Measurements from ENCODE around the gene SF3B2.
A peak's percentile ranks its signal among the peaks of the same experiment; 100 is the strongest.

SF3B2 gene

DNA sequence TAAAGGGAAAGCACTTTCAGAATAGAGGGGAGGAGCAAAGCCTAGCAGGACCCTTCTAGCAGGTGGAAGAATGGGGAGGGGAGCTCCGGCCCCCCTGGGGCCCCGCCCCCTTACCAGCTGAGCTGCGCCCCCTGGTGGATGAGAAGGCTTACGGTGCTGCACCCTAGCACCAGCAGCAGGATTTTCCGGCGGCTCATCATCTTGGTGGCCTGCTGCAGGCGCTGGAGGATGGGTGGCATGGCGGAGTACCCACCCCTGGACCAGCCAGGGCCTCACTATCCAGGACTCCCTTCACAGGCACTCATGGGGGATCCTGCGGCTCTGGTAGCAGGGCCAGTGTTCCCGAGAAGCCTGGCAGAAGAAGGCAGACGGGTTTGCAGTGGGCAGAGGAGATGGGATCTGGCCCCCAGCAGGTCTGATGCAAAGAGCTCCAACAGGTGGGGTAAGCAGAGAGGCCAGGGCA is 7.0 kb upstream of the SF3B2 start:
- no peak overlapping the region for H3K4me3 ChIP-seq (ENCODE audit: low read depth, low read length)

GRCh38 chr11:66046901-66047300 is 5.3 kb upstream of the SF3B2 start:
- no peak for DNase-seq (ENCODE audit: low read depth)
- TF ChIP-seq MAX (IDR thresholded peaks at IDR 0.05; ENCODE audit: low read depth, low read length) (no peak), POLR2A (IDR thresholded peaks at IDR 0.05; ENCODE audit: extremely low read depth, insufficient read length) (no peak), MYC (IDR thresholded peaks at IDR 0.05; ENCODE audit: low read depth, low read length) (no peak)
- TF ChIP-seq, protein P1, sequence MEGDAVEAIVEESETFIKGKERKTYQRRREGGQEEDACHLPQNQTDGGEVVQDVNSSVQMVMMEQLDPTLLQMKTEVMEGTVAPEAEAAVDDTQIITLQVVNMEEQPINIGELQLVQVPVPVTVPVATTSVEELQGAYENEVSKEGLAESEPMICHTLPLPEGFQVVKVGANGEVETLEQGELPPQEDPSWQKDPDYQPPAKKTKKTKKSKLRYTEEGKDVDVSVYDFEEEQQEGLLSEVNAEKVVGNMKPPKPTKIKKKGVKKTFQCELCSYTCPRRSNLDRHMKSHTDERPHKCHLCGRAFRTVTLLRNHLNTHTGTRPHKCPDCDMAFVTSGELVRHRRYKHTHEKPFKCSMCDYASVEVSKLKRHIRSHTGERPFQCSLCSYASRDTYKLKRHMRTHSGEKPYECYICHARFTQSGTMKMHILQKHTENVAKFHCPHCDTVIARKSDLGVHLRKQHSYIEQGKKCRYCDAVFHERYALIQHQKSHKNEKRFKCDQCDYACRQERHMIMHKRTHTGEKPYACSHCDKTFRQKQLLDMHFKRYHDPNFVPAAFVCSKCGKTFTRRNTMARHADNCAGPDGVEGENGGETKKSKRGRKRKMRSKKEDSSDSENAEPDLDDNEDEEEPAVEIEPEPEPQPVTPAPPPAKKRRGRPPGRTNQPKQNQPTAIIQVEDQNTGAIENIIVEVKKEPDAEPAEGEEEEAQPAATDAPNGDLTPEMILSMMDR (IDR thresholded peaks at IDR 0.05; ENCODE audit: low read depth, low read length) = no peak

More for the DNA sequence above, 7.0 kb upstream of the SF3B2 start:
- peak; percentile 86 for DNase-seq (ENCODE audit: low read depth)
- TF ChIP-seq MYC (IDR thresholded peaks at IDR 0.05; ENCODE audit: low read depth, low read length) (no peak), POLR2A (IDR thresholded peaks at IDR 0.05; ENCODE audit: extremely low read depth, insufficient read length) (no peak), MAX (IDR thresholded peaks at IDR 0.05; ENCODE audit: low read depth, low read length) (peak; percentile 43; the same call in 1 of the 2 replicates)
- TF ChIP-seq, protein P1 (IDR thresholded peaks at IDR 0.05; ENCODE audit: low read depth, low read length) = peak; percentile 98

DNA sequence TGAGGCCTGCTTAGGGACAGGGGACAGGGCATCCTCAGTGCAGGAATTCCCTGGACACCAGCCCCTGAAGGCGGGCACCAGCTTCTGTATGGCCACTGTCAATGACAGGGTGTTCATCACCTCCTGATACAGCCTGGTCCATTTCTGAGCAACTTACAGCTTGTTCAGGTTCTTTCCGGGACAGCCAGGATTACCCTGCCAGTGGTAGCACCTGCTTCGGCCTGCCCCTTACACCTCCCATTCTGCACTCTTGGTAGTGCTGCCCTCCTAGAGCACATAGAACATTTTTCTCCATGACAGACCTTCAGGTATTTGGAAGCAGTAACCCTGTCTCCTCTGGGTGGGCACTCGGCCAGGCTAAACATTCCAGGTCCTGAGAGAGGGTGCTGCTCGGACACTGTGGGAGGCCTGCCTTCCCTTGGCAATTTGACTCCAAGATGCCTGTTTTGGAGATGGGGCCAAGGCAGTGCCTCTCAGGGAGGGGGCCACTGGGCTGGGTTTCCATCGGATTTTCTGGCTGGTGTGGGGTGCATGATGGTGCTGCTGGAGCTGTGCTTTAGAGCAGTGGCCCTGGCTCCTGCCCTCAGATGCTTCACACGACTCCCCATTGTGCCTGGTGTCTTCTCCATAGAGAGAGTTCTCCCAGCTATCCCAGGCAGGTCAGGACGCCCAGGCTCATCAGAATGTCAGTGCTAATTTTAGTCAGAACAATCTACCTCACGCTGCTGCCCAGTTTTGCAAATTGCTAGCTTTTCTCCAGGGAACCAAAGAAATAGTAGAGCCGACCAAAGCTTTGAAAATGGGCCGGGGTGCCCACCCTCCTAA is 4.4 kb upstream of the SF3B2 start:
- TF ChIP-seq POLR2A (IDR thresholded peaks at IDR 0.05; ENCODE audit: extremely low read depth, insufficient read length) = no peak
- H3K4me3 ChIP-seq (ENCODE audit: low read depth, low read length) = no peak overlapping the region
- DNase-seq (ENCODE audit: low read depth) = no peak

More at GRCh38 chr11:66046901-66047300, 5.3 kb upstream of the SF3B2 start:
- no peak overlapping the region for H3K4me3 ChIP-seq (ENCODE audit: low read depth, low read length)

GRCh38 chr11:66048547-66049323 is 3.4 kb upstream of the SF3B2 start, which contains the start of gene GAL3ST3:
TSS of gene GAL3ST3 (minus strand) at chr11:66049161. CDS start at chr11:66045415, 3,746 bp downstream.
- H3K4me3 ChIP-seq (ENCODE audit: low read depth, low read length) = no peak within 1 kb of the TSS
- DNase-seq (ENCODE audit: low read depth) = no peak
- TF ChIP-seq MYC (IDR thresholded peaks at IDR 0.05; ENCODE audit: low read depth, low read length) (no peak), POLR2A (IDR thresholded peaks at IDR 0.05; ENCODE audit: extremely low read depth, insufficient read length) (no peak), MAX (IDR thresholded peaks at IDR 0.05; ENCODE audit: low read depth, low read length) (no peak)
- TF ChIP-seq, protein P1 (IDR thresholded peaks at IDR 0.05; ENCODE audit: low read depth, low read length) = no peak

DNA sequence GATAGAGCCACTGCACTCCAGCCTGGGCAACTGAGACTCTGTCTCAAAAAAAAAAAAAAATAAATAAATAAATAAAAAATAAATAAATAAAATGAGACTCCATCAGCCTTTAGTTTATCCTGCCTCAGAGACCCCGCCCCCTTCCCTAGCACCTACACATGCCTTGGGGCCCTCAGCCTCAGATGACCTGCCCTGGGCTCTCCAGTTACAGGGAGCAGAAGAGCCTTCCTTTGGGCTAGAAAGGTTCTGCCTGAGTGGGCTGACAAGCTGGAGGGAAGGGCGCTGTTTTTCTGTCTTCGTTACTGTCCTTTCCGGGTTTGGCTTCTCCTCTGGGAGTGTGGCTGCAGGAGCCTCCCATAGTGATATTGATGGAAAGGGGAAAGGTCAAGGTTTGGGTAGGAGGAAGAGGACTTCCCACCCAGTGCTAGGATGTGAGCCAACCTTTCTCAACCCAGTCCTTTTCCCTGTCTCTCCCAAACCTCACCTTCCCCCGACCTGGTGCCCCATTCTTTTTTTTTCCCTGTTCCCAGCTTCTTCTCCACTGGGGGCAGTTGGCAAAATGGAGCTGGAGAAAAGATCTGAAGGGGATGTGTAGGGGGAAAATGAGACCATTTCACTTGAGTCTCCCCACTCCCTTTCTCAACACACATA is 1.5 kb upstream of the SF3B2 start:
- H3K4me3 ChIP-seq (ENCODE audit: low read depth, low read length) = peak overlapping the region; percentile 64
- TF ChIP-seq MYC (IDR thresholded peaks at IDR 0.05; ENCODE audit: low read depth, low read length) = no peak
- no peak for TF ChIP-seq POLR2A (IDR thresholded peaks at IDR 0.05; ENCODE audit: extremely low read depth, insufficient read length)
- TF ChIP-seq, protein P1 (IDR thresholded peaks at IDR 0.05; ENCODE audit: low read depth, low read length) = no peak
- no peak for TF ChIP-seq MAX (IDR thresholded peaks at IDR 0.05; ENCODE audit: low read depth, low read length)
- no peak for DNase-seq (ENCODE audit: low read depth)

All from NB4 (cell line).